Measurements from ENCODE around the gene SAC3D1.

The SAC3D1 gene

DNA sequence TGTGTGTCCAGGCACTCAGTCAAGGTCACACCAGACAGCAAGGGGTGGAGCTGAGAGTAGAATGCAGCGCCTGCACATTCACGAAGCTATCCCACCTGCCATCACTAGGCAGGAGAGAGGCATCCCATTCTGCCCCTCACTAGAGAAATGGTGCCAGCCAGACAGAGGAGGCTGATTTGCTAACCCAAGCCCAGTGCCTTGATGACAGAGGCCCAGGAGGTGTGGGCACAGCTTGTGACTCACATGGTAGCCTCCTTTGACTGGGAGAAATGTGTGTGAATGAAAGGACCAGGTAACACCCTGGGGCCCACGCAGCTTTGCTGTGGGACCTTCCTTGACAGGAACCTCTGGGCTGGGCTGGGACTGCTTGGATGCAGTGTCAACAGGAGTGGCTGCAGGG is 22.5 kb downstream of the SAC3D1 start:
- DNase-seq: no peak

DNA sequence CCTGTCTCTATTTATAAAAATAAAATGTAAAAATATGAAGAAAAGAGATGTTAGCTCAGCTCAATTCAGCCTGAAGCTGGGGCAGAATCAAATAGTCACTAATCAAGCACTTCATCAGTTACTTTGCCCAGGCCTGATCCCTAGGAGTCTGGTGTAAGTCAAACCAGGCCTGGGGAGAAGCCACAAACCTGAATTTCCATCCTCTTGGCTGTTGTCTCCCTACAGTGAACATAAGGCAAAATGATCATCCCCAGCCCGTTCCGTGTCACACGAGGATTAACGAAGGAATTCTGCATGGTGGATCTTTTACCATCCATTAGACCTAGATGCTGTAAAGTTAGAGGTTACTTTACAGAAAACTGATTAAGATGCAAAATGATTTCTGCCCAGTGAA is 23.8 kb downstream of the SAC3D1 start:
- DNase-seq: no peak

GRCh38 chr11:65065851-65066250 is 24.8 kb downstream of the SAC3D1 start:
- no peak for DNase-seq

GRCh38 chr11:65066315-65066714 is 25.3 kb downstream of the SAC3D1 start:
- no peak for DNase-seq

DNA sequence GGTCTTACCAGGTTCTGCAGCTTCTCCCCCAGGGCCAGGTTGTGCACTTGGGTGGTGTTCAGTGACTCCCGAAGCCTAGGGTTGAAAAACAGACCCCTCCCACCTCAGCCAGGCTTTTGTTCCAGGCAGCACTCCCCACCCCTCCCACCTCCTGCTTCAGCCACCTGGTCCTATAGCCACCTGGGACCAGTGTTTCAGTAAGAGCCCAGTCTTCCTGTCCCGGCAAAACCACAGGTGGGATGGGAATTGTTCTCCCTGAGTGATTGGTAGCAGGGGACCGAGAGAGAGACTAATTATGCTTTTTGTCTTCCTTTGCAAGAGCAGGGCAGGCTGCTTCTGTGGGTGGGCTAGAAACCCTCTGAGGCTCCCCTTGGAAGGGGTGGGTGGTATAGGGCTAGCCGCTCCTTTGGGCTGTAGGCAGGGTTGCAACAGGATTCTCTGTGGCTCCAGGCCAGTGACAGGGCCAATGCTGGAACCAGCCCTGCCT is 25.8 kb downstream of the SAC3D1 start:
- DNase-seq: peak; percentile 8

DNA sequence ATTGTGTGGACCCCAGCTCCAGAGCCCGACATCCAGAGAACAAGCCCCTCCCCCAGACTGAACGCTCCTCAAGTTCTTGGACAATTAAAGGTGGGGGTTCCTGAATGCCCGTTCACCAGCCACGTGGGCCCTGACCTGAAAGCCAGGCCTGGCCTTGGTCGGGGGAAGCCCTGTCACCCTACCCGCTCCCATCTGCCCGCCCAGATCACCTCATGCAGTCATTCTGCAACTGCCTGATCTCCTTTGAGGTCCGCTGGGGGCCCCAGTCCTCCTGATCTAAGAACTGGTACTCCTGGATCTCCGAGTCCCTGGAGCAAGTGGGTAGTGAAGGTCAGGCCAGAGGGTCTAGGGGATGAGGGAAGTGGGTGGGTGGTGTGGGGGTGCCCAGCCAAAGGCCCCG is 26.4 kb downstream of the SAC3D1 start:
- DNase-seq: no peak

DNA sequence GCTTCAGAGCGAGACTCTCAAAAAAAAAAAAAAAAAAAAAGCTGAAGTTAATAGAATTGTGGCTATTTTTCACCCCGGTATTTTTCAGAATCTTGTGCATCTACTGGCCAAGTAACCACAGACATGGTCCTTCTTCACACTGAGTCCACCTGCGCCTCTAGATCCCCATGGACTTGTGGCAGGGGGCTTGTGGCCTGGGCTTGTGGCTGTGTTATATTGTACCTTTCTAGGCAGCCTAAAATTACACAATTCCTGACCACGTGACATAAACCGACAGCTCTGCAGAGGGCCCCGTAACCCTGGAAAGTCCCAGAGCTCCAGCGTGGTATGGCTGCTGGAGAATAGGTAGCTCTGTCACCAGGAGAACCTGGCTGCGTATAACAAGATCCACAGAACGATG is 28.2 kb downstream of the SAC3D1 start:
- DNase-seq: no peak

DNA sequence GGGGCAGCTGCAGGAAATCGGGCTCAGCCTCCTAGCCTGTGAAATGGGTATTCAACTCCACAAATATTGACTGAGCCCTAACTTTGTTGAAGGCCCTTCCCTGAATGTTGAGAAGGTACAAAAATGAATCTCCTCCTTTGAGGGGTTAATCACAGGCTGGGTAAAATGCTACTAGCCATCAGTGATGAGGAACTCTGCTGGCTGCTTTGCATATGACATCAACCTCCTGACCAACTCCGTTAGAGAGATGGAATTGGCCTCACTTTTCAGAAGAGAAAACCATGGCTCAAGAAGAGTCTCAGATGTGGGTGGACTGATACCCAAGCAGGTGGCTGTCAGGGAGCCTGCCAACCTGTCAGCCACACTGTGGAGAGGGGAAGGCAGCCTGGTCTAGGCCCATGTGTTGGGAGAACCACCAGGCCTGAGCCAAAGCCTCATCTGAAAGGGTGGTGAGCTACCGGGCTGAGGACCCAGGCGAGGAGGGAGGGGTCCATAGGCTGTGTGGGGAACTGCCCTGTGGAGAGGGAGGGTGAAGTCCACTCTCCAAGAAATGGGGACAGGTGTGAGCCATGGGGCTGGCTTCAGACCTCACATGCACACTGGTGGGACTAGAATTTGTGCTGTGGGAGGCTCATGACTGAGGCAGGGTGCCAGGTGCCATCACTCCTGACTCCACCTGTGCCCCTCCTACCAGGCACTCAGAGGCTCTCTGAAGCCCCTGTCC is 31.1 kb downstream of the SAC3D1 start:
- DNase-seq: no peak

DNA sequence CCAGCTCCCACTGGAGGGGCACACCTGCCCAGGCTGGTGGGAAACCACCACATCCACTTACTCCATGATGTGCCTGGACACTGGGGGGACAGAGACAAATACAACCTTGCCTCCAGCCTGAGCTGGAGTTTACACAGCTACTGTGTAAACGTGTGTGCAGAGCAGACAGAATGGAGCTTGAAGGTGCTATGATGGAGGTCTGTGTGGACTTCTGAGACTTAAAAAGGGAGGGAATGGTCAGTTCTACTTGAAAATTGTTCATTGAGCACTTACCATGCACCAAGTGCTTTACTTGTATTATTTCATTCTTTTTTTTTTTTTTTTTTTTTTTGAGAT is 31.6 kb downstream of the SAC3D1 start:
- no peak for DNase-seq

DNA sequence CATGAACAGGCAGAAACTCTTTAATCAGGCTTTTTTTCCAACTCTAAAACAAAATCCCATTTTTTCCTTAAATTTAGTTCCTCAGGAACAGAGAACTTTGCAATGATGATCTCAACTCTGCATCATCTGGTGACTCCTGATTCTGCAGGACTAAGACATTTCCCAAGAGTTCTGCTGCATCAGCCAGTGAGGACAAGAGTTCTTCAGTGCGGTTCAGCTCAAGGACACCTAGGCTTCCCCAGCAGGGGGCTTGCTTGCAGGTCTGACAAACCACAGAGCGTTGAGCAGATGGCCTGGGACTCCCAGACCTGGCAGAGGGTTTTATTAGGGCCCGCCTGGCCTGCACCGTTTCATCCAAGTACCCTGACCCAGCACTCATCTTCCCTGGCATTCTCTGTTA is 36.4 kb downstream of the SAC3D1 start:
- DNase-seq: no peak

- DNase-seq: peak; percentile 29
These were observed 37.1 kb downstream of the SAC3D1 start for GRCh38 chr11:65078151-65078550.

GRCh38 chr11:65078786-65079342 is 37.9 kb downstream of the SAC3D1 start:
- DNase-seq: no peak

DNA sequence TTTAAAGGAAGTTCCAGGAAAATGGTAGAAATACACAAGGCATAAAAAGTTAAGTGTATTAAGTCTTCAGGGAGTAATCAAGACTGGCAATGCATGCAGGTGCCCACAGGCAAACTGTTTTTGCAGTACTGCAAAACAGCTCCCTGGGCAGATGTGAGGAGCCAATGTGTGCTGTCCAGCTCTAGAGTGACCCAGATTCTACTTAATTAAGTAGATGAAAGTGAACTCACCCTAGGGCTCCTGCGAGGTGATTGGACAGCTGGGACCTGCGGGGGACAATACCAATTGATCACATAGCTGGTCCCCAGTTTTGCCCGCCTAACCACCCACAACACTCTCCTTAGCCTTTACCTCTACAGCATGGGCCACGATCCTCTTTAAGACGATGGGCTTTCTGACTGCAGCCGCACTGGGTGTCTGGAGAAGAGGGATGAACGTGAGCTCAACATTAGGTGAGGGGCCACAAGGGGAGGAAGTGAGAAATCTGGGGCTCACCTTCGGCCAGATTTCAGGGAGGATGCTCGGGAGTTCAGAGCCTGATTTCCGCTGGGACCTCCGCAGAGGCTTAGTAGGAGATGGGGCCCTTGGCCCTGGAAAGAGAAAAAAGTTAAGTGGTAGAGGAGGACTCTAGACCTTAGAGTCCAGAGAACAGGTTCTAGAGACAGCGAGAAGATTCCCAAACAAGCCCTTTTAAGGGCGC is 42.3 kb downstream of the SAC3D1 start:
- DNase-seq: no peak

- peak; percentile 98 for DNase-seq
These were observed 43.0 kb downstream of the SAC3D1 start, which contains the start of the genes CDCA5 and ZFPL1 for GRCh38 chr11:65083834-65084597. CDCA5 (minus strand) TSS chr11:65084040; CDS start chr11:65083978, 62 bp downstream. ZFPL1 (plus strand) TSS chr11:65084222; CDS start chr11:65084699, 477 bp downstream.

GRCh38 chr11:65084598-65085375 is 43.8 kb downstream of the SAC3D1 start:
- DNase-seq: no peak

- no peak for DNase-seq
These were observed 44.4 kb downstream of the SAC3D1 start for GRCh38 chr11:65085446-65085845.

DNA sequence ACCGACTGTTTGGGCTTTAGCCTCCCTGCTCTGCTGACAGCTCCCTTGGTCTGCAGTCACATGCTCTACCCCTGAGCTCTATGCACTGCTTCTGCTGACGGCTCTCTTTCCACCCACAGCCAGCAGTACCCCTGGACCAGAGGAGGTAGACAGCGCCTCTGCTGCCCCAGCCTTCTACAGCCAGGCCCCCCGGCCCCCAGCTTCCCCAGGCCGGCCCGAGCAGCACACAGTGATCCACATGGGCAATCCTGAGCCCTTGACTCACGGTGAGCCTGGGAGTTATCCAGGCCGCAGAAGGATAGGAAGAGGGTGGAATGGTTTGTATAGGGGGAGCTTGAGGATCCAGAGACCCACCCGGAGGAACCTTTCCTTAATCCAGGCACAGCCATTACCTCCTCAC is 45.8 kb downstream of the SAC3D1 start:
- DNase-seq: no peak

- DNase-seq: no peak
These were observed 46.2 kb downstream of the SAC3D1 start for GRCh38 chr11:65087216-65087615.

- DNase-seq: no peak
These were observed 46.8 kb downstream of the SAC3D1 start for GRCh38 chr11:65087827-65088226.

- no peak for DNase-seq
These were observed 48.6 kb downstream of the SAC3D1 start for GRCh38 chr11:65089621-65090020.

DNA sequence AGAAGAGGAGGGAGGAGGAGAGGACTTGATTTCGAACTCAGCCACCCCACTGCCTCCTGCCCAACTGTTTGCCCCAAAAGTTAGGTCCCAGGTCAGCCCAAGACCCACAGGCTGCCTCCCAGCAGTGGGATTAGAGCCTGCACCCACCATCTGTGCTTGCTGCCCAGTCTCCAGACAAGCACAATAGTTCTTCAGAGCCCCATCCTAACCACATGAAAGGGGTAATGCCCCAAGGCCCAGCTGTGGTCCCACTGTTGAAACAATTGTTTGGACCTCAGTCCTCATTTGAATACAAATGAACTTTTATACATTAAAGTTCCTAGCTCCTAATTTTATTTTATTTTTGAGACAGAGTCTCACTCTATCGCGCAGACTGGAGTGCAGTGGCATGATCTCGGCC is 49.6 kb downstream of the SAC3D1 start:
- DNase-seq: no peak
